NCI-H510A treated with DMSO at 0.1 percent for 48 hours (cell line): Measurements from ENCODE around the gene AMBN.

Experiments used
- DNase-seq: peaks from one replicate; lab custom pipeline; 2025; lab: John Stamatoyannopoulos, UW

Gene AMBN, protein sequence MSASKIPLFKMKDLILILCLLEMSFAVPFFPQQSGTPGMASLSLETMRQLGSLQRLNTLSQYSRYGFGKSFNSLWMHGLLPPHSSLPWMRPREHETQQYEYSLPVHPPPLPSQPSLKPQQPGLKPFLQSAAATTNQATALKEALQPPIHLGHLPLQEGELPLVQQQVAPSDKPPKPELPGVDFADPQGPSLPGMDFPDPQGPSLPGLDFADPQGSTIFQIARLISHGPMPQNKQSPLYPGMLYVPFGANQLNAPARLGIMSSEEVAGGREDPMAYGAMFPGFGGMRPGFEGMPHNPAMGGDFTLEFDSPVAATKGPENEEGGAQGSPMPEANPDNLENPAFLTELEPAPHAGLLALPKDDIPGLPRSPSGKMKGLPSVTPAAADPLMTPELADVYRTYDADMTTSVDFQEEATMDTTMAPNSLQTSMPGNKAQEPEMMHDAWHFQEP

DNA sequence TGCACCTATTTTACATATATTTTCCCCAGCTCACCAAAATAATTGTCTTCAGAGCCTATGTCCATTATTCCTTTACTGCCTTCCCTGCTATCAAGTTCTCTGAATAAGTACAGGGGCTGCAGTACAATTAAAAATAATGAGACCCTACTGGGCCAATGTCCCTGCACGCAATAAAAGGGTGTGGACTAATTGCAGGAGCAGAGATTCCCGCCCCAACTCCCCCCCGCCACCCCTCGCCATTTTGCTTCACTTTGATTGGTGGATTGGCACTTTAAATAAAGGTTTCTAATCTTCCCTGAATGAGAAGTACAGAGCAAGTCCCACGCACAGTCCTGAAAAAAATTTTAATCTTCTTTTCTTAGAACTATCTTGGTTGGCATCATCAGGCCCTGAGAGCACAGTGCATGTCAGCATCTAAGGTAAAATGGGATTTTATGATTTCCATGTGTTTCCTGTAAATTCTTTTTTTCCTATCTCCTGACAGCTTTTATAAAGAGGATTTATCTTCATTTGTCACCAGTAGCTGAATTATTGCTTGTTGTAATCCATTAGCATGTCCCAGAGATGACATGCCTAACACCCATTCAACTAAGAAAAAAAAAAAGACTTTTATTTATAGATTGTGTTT lies at the start of gene AMBN:
Gene AMBN (plus strand): TSS at position 302 of the 628 bp plus-strand sequence. CDS start 103 bp downstream, at position 405.
- DNase-seq = no peak

DNA sequence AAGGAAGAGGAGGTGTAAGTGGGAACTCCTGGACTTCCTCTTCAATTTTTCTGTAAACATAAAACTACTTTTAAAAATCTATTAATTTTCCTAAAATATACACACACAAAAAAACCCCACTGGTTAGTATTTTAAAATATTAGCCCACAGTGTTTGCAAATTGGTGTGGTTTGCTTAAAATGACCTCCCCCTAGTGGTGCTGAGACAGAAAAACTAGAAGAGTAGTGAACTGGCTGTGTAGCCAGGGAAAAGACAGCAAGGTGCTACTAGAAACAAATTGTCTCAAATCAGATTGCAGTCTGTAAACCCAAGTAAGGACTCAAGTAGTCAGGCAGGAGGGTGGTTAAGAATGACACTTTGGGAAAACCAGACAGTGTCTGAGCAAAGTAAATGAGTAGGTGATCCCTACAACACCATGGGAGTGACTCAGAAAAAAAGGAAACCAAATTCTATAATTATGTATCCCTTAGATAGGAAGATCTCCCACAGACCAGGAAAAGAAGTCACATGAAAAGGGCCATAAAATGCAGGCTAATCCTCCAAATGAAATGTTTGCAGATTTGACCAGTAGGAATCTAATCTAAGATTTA lies 47.7 kb upstream of the AMBN start:
- DNase-seq = no peak

DNA sequence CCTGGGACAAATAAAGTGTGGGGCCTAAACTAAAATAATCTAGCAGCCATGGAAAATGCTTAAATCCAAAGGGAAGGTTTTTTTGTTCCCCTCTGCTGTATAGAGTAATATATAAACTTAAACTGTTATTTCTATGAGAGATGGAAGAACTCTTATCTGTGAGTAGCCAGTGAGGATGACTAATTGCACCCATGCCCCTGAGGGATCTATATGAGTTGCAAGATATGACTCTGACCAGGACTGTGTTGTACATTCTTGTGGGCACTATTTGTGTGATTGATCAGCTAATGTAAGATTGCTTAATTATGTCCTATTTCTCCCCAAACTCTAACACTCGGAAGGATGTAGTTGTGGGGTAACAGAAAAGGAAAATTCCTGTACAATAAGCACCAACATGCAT lies 35.2 kb upstream of the AMBN start:
- DNase-seq = no peak

DNA sequence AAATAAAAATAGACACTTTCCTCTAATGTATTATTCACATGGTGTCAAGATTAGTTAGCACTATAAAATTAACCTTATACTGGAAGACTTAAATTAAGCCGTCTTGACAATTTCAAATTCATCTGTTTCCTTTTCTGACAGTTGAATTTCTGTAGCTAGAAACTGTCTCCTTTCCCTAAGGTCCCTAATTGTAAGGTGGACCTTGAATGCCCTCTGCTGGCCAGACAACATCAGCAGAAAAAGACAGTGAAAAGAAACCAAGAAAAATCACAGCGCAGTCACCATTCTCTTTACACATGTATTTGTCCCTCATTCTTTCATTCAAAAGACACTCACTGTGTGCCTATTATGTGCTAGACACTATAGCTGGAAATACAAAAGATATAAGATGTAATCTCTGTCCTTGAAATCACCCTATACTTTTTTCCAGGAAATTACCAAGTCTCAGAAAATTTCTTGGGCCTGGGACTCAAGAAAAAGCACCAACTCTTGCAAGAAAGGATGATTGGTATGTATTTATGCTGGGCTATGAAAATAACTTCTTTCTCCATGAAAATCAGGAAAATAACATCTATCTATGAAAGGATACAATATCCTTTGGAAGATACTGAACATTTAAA lies 32.7 kb upstream of the AMBN start:
- DNase-seq = peak; percentile 72

DNA sequence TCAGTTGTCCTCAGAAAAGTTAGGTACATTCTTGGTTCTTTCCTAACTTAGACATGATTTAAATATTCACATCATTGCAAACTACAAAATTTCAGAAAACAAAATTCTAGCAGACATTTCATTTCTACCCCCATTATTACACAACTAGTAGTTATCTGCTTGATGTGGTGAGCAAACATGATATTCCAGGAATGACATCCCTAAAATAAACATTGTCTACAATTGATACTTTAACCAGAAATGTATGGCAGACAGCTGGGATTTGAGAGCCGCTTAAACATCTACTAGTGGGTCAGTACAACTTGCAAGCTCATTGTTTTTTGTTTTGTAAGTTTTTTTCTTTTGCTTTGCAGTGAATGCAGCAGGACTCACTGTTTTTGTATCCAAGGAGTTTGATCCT lies 32.1 kb upstream of the AMBN start:
- no peak for DNase-seq

DNA sequence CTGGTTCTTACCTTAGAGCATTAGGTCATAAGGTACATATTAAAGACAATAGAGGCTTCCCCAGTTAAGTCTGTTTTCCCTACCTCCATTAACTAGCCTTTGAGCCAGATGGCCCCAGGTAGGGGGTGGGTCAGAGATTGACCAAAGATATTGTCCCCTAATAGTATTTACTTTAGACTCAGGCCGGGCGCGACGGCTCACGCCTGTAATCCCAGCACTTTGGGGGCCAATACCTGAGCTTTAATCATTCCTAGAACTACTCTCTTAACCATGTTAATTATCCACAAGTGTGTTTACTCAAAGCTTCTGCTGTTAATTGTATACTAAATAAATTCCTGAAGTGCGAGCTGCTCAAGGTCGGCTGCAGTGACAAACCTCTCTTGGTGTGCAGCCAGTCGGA lies 28.0 kb upstream of the AMBN start:
- DNase-seq = peak; percentile 16

DNA sequence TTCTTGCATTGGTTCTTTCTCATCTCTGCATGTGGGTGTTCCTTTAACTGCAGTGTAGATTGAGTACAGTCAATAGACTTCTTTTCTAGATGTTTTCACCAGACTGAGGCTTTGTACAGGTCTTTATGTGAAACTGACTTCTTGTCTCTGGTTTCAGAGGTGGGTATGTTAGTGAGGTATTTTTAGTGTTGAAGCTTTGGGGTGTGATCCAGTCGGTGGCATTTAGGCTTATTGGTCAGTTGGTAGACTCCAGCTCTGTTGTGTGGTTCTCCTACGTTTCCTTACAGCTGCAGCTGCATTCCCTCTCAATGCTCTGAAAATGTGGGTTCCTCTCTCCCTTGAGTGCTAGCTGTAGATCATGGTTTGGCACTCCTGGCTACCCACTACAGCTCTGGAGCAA lies 21.3 kb upstream of the AMBN start:
- no peak for DNase-seq

DNA sequence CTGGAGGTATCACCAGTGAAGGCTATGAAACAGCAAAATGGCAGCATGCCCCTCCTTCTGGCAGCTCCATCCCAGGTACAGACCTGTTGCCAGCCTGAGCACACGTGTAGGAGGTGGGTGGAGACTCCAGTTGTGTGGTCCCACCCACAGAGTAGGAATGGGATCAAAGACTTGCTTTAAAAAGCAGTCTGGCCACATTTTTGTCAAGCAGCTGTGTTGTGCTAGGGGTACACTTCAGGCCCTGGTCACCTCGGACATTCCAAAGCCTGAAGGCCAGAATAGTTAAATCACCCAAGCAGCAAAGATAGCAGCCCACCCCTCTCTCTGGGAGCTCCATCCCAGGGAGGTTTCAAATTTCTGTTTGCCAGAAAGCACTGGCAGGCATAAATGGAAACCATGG lies 20.3 kb upstream of the AMBN start:
- DNase-seq = no peak

DNA sequence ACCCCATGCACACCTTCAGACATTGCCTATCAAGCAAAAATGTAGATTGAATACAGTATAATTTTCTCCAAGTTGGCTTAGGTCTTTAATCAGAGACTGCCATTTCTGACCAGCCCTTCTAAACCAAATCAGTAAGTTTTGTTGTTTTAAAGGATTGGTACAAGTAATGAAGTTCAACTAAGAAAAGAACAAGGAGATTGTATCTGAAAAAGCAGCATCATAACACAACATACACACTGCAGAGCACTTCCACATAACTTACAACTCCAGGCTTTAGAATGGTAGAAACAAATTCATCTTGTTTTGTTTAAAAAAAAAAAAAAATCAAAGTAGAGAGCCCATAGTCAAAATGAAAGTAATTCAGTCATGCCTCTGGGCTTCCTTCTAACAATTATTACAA lies 16.1 kb upstream of the AMBN start:
- DNase-seq = no peak

DNA sequence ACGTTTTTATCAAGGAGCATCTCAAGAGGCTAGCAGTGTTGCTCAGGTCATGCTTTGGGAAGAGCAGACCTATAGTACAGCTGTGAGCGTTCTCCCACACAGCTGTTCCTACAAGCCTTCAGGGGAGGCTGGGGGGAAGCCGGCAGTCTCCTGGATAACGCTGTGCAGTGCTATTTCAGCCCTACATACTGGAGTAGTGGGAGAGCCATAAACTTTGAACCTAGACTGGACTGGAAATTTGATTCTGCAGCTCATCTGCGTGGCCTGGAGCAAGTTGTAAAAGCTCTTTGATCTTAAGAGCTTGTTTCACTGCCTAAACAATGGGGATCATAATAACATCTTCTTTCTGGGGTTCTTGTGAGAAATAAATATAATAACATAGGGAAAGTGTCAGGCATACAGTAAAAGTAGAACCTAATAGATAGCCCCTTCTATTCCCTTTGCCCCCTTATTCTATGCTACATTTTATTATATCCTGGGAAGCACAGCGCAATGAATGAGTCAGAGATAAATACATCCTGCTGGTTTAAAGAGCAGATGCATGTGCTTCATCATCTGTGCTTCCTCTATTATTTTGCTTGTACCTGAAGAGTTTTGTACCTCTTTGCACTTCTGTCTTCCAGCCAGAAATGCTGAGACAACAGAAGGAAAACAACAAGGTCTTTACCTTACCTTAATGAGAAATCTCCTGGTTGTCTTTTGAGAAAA lies 14.7 kb upstream of the AMBN start:
- DNase-seq = peak; percentile 71

DNA sequence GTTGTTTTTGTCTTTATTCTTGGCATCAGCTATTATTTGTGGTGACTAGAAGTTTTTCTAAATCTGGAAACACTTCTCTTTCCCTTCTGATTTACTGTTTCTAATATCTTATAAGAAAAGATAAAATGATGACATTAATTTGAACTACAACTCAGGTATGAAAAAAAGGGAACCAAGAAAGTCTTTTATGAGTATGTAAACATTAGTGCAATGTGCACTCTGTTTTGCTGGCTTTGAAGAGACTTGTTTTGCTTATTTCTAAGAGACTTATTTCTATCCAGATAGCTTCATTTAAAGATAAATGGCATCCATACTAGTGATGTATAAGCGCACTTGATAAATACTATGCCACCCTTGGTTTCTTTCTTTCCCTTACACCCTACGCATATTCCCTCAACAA lies 10.1 kb upstream of the AMBN start:
- DNase-seq = no peak

DNA sequence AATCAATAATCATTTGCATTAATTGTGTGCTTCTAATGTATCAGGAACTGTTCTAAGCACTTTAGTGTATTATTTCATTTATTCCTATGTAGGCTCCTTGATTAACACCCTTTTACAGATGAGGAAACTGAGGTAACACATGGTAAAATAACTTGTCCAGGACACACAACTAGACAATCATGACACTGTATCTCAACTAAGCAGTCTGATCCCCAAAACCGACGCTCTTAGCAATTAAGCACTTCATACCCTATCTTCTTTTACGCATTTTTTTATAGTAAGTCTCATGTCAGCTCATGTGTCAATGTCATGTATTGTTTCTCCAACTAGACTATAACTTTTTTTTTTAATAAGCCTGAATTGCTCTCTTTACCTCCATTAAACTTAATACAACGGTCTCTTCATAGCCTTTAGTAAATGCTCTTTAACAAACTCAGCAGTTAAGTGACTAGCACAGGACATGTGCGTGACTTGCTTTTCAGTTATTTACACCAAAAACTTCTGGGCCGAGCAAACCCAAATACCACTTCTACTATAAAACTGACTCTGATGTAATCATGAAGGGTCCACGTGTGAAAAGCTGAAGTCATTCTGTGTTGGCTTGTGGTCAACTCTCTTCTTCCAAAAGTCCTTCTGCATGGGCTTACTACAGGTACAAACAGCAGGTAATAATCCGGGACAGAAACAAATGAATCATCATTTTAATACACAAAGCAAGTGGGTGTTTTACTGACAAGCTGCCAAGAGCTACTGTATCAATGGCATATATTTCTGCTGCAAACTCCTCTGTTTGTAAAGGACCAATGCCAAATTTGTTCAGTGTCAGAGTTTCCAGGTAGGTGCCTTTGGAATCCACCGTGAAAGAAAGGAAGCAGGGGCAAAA lies 7.9 kb upstream of the AMBN start:
- peak; percentile 76 for DNase-seq

DNA sequence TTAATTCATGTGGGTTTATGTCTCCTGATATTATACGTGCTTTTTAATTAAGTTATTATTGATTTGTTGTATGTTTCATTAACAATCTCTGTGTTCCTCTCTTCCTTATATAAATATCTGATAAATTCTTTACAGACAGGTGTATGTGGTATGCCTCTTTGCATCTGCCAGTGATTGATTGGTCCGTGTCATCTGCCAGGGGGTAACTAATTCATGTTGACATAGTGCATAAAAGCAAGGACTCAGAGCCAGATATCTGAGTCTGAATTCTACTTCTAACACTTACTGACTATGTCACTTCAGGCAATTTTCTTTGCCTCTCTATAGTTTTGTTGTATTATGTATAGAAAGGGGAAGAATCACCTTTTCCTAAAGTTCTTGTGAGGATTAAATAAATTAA lies 5.2 kb upstream of the AMBN start:
- no peak for DNase-seq

DNA sequence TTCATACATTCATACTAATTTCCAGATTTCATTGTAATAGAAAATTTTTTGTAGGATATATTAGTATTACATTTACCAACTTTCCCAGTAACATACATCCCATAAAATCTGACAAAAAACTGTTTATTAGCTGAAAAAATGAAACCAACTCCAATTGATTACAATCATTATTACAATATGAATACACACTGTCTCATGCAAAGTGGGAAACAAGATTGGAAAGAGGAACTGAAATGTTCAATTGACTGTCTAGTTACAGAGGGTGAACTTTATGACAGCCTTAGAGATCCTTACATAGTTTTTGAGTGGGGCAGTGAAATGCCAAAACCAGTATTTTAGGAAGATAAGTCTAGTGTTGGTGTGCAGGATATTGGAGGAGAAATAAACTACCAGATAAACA lies 2.3 kb upstream of the AMBN start:
- no peak for DNase-seq

DNA sequence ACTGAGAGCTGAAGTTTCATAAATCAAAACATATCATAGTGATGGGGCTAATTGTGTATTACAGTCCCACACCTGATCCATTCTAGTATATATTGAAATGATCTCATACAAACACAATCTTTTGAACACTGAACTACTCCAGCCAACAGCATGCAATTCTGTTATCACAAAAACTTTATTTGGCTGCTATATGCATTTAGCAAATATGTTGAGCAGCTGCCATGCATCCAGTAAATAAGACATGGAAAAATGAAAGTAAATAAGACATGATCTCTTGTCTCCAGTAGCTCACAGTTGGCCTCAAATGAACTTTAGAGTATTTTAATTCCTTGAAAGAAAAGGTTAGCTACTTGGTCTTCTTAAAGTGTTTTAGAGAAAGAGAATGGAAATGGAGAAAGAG lies 2.1 kb downstream of the AMBN start:
- DNase-seq = no peak

DNA sequence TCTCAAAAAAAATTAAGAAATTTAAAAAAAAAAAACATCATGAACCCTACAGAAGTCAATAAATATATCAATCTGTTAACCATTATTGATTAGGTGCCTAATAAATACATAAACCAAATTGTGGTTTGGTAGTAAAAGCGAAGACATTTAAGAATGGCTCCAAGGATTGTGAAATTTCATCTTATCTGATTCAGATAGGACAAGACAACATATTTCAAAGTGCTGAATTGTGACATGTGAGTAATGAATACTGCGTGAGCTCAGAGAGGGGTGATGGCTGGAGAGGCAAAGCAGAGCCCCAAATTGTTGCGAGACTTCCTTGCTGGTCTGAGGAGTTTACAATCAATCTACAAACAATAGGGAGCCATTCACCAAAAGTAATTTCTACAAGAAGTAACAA lies 8.2 kb downstream of the AMBN start:
- no peak for DNase-seq

DNA sequence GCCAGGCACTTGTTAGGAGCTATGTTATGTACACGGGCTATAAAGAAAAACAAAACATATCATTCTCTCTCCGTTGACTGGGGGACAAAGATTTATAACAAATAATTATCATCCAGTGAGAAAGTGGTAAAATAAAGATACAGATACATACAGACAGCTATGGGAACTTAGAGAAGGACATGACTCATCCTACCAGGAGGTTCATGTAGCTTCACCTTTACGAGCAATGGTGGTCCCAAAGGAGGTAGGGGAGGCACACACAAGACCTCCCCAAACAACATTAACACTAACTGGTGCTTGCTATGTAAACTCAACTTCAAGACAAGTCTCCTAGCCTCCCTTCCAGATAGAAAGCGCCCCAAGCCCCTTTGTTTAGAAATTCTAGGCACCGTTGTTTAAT lies 8.9 kb downstream of the AMBN start:
- DNase-seq = no peak

DNA sequence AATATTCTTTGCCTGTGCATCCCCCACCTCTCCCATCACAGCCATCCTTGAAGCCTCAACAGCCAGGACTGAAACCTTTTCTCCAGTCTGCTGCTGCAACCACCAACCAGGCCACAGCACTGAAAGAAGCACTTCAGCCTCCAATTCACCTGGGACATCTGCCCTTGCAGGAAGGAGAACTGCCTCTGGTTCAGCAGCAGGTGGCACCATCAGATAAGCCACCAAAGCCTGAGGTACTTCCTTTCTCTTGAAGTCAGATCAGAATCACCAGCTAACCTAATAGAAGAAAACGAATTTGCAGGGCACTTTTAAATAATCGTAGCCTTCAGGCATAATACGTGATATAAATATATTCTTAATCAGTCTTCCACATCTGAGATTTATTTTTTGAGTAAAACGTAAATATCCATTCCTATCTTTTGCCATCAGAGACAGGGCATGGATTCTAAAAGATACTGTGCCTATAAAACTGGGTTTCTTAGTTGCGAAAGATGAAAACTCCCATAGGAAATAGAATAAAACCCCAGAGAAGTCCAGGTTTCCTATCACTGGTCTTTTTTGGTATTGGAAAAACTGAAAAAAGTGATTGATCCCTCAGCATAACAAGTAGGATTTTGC lies 9.5 kb downstream of the AMBN start:
- DNase-seq = peak; percentile 93

DNA sequence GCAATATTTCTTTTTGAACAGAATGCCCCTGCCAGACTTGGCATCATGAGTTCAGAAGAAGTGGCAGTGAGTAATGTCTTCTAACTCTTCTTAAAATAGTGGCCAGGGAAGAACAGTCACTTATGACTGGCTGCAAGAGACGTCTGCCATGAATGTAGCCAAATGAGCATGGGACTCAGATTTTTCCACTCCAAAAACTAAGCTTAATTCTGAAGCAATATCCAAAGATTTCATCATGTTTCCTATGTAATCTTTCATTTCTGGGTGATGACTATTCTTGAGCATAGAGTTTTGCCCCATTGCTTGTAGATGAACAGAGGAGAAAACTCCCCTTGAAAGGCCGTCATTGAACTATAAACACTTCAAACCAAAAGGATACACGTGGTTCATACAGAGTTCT lies 11.8 kb downstream of the AMBN start:
- DNase-seq = no peak

DNA sequence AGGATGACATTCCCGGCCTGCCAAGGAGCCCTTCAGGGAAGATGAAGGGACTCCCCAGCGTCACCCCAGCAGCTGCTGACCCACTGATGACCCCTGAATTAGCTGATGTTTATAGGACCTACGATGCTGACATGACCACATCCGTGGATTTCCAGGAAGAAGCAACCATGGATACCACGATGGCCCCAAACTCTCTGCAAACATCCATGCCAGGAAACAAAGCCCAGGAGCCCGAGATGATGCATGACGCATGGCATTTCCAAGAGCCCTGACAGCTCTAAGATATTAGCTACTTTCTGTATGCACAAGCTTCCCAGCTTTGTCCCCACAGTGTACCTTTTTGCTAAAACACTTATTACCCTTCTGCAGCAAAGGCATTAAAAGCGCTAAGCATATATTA lies 14.4 kb downstream of the AMBN start:
- no peak for DNase-seq

DNA sequence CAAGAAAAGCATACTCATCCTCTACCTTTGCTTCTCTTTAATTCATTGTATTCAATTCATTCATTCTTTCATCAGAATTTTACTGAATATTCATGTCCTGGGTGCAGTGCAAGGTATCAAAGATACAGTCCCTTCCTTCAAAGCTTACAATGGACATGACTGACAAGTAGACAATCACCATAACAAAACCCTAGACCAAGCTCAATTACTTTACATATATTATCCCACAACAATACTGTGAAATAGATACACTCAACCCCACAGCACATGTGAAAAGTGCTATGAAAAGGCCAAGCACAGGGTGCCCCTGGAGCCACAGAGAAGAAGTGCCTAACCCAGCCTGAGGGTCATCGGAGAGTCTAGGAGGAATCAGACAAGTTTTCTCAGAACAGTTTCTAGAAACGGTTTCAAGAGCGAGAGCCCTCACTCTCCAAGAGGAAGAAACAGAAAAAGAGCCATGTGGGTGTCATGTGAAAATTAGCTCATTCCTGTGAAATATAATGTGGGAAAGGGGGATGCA lies 15.3 kb downstream of the AMBN start:
- no peak for DNase-seq
